LoVo (cell line): ENCODE measurements around the gene ABCB10.
"Not testable (repeated sequence)": the region's sequence is repeated elsewhere in the genome, so short reads cannot be mapped to it uniquely, and the experiment has no call there.

ENCODE experiments used
- DNase-seq: peaks from one replicate; pipeline ENCODE4 v3.0.0-alpha.2; 2016; ENCODE audit warnings: low spot score

The ABCB10 gene

GRCh38 chr1:229558460-229559335 lies at the start of gene ABCB10:
TSS of gene ABCB10 (minus strand) at chr1:229558707. CDS start at chr1:229558652, 55 bp downstream.
- peak; percentile 99 for DNase-seq

DNA sequence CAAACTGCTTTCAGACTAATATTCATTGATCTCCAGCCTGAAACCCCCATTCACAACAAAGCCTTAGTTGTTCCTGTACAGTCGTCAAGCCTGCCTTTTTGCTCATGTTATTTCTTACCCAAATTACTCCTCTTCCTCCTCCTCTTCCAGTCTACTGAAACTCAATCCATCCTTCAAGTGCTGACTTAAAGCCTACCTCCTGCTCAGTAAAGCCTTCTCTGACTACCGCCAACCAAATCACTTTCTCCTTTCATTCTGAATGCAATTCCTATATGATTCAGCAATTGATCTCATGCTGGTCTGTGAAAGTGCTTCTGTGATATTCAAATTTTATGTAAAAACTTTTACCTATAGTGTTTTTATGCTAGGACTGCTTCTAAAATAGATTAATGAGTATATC lies 48.9 kb upstream of the ABCB10 start:
- no peak for DNase-seq

GRCh38 chr1:229603371-229604005 lies 45.0 kb upstream of the ABCB10 start:
- DNase-seq = no peak

DNA sequence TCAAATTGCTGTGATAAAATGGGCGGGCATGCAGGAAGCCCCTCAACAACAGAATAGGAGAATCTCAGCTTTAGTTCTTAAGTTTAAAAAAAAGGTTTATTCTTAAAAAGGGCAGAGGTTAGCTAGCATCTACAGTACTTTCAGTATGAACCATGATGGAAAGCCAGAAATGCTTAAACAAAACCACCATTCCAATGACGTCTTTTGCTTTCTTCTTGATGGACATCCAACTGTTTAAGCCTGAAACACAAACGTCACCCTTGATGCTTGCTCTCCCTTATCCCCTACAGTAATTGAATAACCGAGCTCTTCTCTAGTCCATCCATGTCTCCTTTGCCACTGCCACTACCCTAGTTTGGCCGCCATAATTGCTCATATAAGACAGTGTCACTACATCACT lies 41.7 kb upstream of the ABCB10 start:
- no peak for DNase-seq

- no peak for DNase-seq
These were observed 40.9 kb upstream of the ABCB10 start for GRCh38 chr1:229599218-229599954.

GRCh38 chr1:229597877-229598276 lies 39.4 kb upstream of the ABCB10 start:
- DNase-seq = no peak

DNA sequence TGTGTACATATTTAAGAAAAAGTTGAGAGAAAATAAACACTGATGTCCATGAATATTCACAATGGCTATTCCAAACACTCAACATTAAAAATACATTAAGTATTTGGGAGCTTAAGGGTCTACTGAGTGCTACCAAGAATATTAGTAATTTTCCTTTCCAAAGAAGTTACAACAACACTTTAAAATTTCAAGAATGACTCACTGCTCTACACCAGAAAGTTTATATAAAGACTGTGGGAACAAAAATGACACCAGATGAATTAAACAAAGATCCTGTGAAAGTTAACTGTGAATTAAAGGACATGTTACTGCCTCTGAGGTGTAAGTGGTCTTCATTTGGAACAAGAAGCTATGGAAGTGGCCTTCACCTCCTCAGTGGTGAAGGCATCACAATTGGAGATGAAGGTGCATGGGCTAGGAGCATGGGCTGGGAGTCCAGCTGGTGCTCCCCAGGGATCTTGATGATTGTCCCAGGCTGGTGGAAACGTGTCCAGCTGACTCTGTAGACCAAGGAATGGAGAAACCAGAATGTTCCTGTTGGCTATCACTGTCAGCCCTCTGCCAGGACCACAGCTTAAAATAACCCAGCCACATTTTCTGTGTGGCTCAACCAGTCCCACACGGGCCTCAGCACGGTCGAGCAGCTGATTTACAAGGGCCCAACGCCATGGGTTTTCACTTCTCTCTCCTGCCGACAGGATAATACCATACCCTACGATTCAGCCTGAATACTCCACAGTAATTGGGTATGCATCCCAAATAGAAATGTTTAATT lies 38.6 kb upstream of the ABCB10 start:
- DNase-seq = no peak

GRCh38 chr1:229595876-229596275 lies 37.4 kb upstream of the ABCB10 start:
- not testable (repeated sequence) for DNase-seq

GRCh38 chr1:229594227-229595008 lies 35.9 kb upstream of the ABCB10 start:
- no peak for DNase-seq

DNA sequence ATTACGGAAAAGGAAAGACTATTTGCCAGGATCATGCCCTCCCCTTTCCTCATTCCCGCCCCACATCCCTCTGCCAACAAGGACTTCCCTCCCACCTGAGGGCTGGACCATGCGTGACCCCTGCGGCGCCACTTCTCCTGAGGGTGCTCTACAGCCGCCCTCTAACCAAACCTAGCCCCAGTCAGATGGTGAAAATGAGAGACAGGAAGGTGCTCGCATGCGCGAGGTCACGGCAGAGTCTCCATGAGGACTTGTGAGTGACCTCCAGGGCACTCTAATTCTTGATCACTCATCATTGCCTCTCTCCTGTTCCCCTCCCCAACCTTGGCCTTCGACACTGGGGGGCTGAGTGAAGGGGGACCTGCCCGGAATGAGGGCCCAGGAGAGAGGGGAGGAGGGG lies 35.3 kb upstream of the ABCB10 start:
- no peak for DNase-seq

DNA sequence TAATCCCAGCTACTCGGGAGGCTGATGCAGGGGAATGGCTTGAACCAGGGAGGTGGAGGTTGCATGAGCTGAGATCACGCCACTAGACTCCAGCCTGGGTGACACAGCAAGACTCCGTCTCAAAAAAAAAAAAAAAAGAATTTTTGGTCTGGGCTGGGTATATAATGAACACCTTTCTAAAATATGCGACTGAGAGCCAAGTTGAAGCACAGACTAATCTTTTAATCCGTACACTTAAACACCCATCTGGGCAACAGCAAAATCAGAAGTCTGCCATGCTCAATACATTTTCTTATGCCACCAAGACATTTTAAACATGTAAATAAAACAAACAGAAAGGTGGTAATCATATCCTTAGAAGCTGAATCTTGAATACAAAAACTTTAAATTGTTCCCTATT lies 31.6 kb upstream of the ABCB10 start:
- DNase-seq = no peak

DNA sequence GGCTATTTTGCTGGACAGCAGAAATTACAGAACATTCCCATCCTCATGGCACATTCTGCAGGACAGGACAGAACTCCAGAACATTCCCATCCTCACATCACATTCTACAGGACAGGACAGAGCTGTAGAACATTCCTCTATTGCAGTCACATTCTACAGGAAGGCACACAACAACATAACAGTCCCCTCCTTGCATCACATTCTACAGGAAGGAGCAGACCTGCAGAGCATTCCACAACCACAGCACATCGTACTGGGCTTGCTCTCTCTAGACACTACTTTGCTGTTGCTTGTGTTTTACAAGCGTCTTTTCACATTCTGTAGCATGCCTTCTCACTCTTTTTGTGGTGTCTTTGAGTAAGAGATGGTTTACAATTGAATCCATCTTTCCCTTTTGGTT lies 26.8 kb upstream of the ABCB10 start:
- no peak for DNase-seq

DNA sequence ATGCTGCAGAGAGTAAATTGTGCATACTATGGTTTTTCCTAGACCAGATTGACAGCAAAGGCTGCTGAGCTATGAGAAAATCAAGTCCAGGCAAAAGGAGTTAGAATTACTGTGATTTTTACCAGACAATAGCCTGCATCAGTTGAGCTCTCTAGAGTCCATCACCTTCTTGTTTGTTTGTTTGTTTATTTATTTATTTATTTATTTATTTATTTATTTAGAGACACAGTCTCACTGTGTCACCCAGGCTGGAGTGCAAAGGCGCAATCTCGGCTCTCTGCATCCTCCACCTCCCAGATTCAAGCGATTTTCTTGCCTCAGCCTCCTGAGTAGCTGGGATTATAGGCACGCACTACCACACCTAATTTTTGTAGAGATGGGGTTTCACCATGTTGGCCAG lies 24.2 kb upstream of the ABCB10 start:
- DNase-seq = no peak

- DNase-seq = no peak
These were observed 23.6 kb upstream of the ABCB10 start for GRCh38 chr1:229582011-229582694.

- no peak for DNase-seq
These were observed 23.0 kb upstream of the ABCB10 start for GRCh38 chr1:229581485-229581884.

DNA sequence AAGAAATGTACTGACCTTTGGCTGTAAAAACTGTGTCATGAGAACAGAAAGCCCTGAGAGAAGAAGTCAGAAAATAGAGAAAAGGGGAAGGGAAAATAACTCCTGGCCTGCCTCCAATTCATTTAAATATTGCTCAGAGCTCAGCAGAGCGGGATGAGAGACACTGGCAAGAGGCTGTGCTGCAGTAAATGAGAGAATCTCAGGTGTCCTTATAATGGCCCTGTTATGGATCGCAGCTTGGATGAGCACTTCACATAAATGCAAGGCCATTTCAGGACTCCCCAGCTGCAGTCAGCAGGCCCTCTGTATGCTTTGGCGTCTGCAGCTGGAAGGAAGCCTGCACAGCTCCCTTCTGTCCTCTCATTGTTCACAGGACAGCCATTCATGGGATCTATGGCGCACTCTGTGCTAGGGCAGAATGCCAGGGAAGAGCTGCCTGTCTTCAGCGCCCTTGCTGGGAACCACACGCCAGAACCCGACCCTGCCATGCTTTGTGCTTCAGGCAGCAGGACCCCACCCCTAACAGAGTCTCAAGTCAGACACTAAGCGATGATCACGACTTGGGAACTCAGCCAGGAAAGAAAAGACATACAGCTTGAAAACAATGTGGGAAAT lies 20.7 kb upstream of the ABCB10 start:
- no peak for DNase-seq

DNA sequence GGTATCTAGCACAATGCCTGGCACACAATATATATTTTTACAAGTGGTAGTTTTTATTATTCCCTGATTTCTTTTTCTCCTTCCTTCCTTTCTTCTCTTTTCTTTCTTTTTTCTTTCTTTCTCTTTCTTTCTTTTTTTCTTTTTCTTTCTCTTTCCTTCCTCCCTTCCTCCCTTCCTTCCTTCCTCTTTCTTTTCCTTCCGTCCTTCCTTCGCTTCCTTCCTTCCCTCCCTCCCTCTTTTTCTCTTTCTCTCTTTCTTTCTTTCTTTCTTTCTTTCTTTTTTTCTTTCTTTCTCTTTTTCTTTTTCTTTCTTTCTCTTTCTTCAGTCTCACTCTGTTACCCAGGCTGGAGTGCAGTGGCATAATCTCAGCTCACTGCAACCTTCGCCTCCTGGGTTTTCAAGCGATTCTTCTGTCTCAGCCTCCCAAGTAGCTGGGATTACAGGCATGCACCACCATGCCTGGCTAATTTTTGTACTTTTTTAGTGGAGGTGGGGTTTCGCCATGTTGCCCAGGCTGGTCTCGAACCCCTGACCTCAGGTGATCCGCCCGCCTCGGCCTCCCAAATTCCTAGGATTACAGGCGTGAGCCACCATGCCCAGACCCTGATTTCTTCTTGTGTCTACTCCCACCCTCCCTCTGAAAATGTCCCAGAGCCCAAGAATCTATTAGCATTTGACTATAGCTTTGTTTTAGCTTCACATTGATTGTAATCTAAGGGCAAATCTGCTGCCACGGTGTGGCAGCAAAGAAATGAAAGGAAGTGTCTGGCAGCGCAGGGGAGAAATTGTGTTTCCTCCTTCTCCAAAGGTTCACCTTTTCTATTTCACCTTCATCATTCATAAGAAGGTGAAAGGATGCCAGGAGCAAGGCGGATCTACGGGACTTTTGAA lies 19.9 kb upstream of the ABCB10 start:
- no peak for DNase-seq

DNA sequence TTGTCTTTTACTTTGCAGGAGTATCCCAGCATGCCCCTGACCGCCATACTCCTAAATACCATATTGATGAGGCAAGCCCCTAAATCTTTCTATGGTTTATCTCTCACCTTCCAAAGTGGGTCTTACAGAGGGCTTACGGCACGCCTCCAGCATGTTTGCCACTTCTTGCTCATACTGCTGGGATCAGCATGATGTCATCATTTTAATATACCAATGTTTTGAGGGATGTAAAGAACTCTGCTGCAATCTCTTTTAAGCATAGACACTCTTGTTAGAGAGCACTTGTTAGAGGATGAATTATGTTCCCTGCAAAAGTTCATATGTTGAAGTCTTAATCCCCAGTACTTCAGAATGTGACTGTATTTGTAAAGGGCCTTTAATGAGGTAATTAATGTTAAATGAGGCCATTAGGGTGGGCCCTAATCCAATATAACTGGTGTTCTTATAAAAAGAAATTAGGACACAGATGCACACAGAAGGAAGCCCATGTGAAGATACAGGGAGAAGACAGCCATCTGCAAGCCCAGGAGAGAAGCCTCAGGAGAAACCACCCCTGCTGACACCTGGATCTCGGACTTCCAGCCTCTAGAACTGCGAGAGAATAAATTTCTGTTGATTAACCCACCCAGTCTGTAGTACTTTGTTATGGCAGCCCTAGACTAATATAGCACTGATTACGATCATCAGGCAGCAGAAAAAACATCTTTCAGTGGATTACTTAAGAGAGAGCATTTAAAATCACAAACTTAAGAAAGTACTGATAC lies 16.4 kb upstream of the ABCB10 start:
- DNase-seq = no peak
